Measurements from ENCODE around the gene PLVAP.
A peak's percentile ranks its signal among the peaks of the same experiment; 100 is the strongest.

The PLVAP gene

DNA sequence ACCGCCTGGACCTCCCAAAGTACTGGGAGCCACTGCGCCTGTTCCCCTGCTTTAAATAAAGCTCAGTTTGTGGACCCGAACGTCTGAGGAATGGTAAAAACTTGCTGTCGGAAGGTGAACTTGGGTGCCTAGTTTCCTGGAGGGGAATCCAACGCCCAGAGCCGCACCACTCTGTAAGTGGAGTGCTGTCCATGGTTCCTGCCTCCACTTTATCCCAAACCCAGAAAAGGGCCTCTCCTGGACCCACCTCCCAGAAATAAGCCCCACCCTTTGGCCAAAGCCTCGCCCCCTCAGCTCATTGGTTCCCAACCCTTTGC, 44.8 kb downstream of the PLVAP start:
- H3K4me1 ChIP-seq (ENCODE audit: insufficient read depth, low read length), result no peaks in the 10 kb centered on the region
- H3K9ac ChIP-seq (ENCODE audit: low read depth, low read length), result no peak overlapping the region
- H3K4me3 ChIP-seq (ENCODE audit: low read length), result no peak overlapping the region
- no peaks in the 10 kb centered on the region for H3K9me3 ChIP-seq (ENCODE audit: insufficient read depth, low read depth, low read length)
- H3K27me3 ChIP-seq (ENCODE audit: insufficient read depth, low read length), result peaks cover 7% of the 10 kb centered on the region
- H3K36me3 ChIP-seq (ENCODE audit: insufficient read depth, low read length), result peaks cover 6% of the 10 kb centered on the region; the same call in 1 of the 2 replicates
- no peak overlapping the region for H3K27ac ChIP-seq (ENCODE audit: low read depth, low read length)
- WGBS, result 88% methylated on average over 8 of the region's 8 CpGs

GRCh38 chr19:17331045-17331558, 46.0 kb downstream of the PLVAP start:
- Histone ChIP-seq H3K27me3 (ENCODE audit: insufficient read depth, low read length) (peaks cover 7% of the 10 kb centered on the region), H3K4me1 (ENCODE audit: insufficient read depth, low read length) (0 out of 2 replicates have a peak, but pooled peaks cover 4% of the 10 kb centered on the region), H3K36me3 (ENCODE audit: insufficient read depth, low read length) (peaks cover 11% of the 10 kb centered on the region), H3K9ac (ENCODE audit: low read depth, low read length) (no peak overlapping the region), H3K4me3 (ENCODE audit: low read length) (no peak overlapping the region), H3K27ac (ENCODE audit: low read depth, low read length) (no peak overlapping the region), H3K9me3 (ENCODE audit: insufficient read depth, low read depth, low read length) (no peaks in the 10 kb centered on the region)
- 85% methylated on average over 13 of the region's 13 CpGs for WGBS

DNA sequence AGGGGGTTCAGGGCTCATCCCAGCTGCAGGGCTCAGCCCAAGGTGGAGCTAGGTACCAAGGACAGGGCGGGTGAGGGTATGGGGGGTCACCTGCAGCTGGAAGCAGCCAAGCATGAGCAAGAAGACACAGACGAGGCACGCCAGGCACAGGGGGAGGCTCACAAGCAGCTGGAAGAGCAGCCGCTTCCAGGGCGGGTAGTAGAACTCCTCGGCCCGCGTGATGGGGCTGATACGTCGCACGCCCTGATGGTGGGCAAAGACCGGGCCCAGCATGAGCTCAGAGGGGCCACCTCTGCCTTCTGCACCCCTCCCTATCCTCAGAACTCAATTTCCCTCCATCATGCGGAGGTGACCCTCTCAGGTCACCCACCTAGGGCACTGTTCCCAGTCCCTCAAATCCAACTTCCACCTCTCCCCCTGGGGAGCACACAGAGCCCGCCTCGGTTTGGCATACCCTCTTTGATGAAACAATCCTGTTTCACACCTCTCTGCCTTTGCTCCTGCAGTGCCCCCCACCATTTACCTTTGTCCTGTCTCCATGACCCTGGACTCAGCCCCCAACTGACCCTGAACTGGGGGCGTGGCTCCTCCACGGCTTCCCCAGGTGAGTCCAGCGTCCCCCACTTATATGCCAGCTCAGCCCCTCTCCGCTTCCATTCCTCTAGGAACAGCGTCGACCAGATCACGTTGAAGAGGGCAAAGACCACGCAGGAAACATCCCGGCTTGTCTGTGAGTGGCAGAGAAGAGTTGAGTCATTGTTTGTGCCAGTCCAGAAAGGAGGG, 46.7 kb downstream of the PLVAP start:
- H3K4me3 ChIP-seq (ENCODE audit: low read length), result no peak overlapping the region
- WGBS, result 91% methylated on average over 24 of the region's 24 CpGs
- no peak overlapping the region for H3K27ac ChIP-seq (ENCODE audit: low read depth, low read length)
- H3K27me3 ChIP-seq (ENCODE audit: insufficient read depth, low read length), result peaks cover 7% of the 10 kb centered on the region
- H3K9me3 ChIP-seq (ENCODE audit: insufficient read depth, low read depth, low read length), result no peaks in the 10 kb centered on the region
- peaks cover 16% of the 10 kb centered on the region for H3K36me3 ChIP-seq (ENCODE audit: insufficient read depth, low read length)
- H3K9ac ChIP-seq (ENCODE audit: low read depth, low read length), result no peak overlapping the region
- 0 out of 2 replicates have a peak, but pooled peaks cover 4% of the 10 kb centered on the region for H3K4me1 ChIP-seq (ENCODE audit: insufficient read depth, low read length)

GRCh38 chr19:17329366-17330261, 47.5 kb downstream of the PLVAP start:
- Histone ChIP-seq H3K27ac (ENCODE audit: low read depth, low read length) (no peak overlapping the region), H3K4me1 (ENCODE audit: insufficient read depth, low read length) (0 out of 2 replicates have a peak, but pooled peaks cover 4% of the 10 kb centered on the region), H3K4me3 (ENCODE audit: low read length) (no peak overlapping the region), H3K9me3 (ENCODE audit: insufficient read depth, low read depth, low read length) (no peaks in the 10 kb centered on the region), H3K27me3 (ENCODE audit: insufficient read depth, low read length) (peaks cover 7% of the 10 kb centered on the region), H3K36me3 (ENCODE audit: insufficient read depth, low read length) (peaks cover 23% of the 10 kb centered on the region), H3K9ac (ENCODE audit: low read depth, low read length) (peak overlapping the region; percentile 52; the same call in 1 of the 2 replicates)
- 82% methylated on average over 51 of the region's 51 CpGs for WGBS

DNA sequence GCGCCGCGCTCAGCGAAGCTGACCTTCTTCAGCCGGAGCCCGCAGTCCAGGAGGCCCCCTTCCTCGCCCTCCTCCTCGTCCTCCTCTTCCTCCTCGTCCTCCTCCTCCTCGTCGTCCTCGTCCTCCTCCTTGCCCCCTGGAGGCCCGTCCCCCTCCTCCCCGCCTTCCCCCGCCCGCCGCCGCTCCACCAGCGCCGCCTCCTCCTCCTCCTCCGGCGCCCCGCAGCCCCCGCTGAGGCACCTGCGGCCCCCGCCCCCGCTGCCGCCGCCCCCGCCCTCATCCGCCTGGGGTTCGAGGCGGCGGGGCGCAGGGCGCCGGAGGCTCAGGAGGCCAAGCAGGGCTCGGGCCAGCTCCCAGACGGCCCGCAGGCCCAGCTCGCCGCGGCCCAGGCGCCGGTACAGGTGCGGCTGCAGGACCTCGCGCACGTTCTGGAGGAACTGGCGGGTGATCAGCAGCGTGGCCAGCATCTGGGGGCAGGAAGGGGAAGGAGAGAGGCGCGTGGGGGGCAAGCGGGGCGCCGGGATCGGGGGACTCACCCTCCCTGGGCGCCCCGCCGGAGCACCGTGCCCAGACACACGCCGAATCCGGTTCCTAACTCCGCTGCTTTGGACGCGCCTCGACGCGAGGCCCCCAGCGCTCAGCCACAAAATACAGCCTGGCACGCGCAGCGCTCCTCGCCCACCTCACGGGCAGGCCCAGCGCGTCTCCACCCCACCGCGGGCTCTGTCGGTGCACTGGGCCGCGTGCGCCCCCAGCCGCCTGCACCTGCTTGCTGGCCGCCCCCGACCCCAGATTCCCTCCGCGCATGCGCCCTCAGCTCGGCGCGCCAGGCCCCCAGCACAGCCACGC, 48.4 kb downstream of the PLVAP start:
- H3K4me3 ChIP-seq (ENCODE audit: low read length), result peak overlapping the region; percentile 71

GRCh38 chr19:17327654-17328516, 49.3 kb downstream of the PLVAP start:
- peaks cover 19% of the 10 kb centered on the region for H3K36me3 ChIP-seq (ENCODE audit: insufficient read depth, low read length)
- peak overlapping the region; percentile 71 for H3K4me3 ChIP-seq (ENCODE audit: low read length)
- H3K9me3 ChIP-seq (ENCODE audit: insufficient read depth, low read depth, low read length), result no peaks in the 10 kb centered on the region
- peak overlapping the region; percentile 86 for H3K27ac ChIP-seq (ENCODE audit: low read depth, low read length)
- WGBS, result 3% methylated on average over 62 of the region's 64 CpGs
- peaks cover 7% of the 10 kb centered on the region for H3K27me3 ChIP-seq (ENCODE audit: insufficient read depth, low read length)
- H3K4me1 ChIP-seq (ENCODE audit: insufficient read depth, low read length), result 0 out of 2 replicates have a peak, but pooled peaks cover 4% of the 10 kb centered on the region
- peak overlapping the region; percentile 83 for H3K9ac ChIP-seq (ENCODE audit: low read depth, low read length)

More for the DNA sequence above, 48.4 kb downstream of the PLVAP start:
- Histone ChIP-seq H3K9ac (ENCODE audit: low read depth, low read length) (peak overlapping the region; percentile 83), H3K27ac (ENCODE audit: low read depth, low read length) (peak overlapping the region; percentile 86), H3K27me3 (ENCODE audit: insufficient read depth, low read length) (peaks cover 7% of the 10 kb centered on the region), H3K4me1 (ENCODE audit: insufficient read depth, low read length) (0 out of 2 replicates have a peak, but pooled peaks cover 4% of the 10 kb centered on the region), H3K9me3 (ENCODE audit: insufficient read depth, low read depth, low read length) (no peaks in the 10 kb centered on the region), H3K36me3 (ENCODE audit: insufficient read depth, low read length) (peaks cover 23% of the 10 kb centered on the region)
- WGBS, result 16% methylated on average over 85 of the region's 94 CpGs

- WGBS, result 66% methylated on average over 27 of the region's 27 CpGs
- 0 out of 2 replicates have a peak, but pooled peaks cover 4% of the 10 kb centered on the region for H3K4me1 ChIP-seq (ENCODE audit: insufficient read depth, low read length)
- H3K9me3 ChIP-seq (ENCODE audit: insufficient read depth, low read depth, low read length), result no peaks in the 10 kb centered on the region
- peaks cover 7% of the 10 kb centered on the region for H3K27me3 ChIP-seq (ENCODE audit: insufficient read depth, low read length)
- H3K9ac ChIP-seq (ENCODE audit: low read depth, low read length), result peak overlapping the region; percentile 54
- peak overlapping the region; percentile 71 for H3K4me3 ChIP-seq (ENCODE audit: low read length)
- peaks cover 17% of the 10 kb centered on the region for H3K36me3 ChIP-seq (ENCODE audit: insufficient read depth, low read length)
- H3K27ac ChIP-seq (ENCODE audit: low read depth, low read length), result peak overlapping the region; percentile 86
Measured at GRCh38 chr19:17327068-17327653, 50.0 kb downstream of the PLVAP start.

DNA sequence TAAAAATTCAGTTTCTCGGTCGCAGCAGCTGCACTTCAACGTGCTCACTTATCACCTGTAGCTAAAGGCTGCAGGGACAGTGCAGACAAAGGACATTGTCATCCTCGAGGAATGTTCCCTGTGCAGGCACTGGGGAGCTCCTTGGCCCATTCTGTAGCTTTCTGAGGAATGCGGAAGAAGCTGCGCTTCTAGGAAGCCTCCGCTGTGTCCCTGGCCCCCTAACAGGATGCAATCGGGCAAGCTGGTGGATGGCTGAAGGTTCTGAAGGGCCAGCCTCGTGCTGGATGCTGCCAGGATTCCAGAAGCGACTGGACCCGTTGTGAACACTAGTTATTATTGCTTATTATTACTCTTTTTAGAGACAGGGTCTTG, 50.6 kb downstream of the PLVAP start:
- H3K9me3 ChIP-seq (ENCODE audit: insufficient read depth, low read depth, low read length), result no peaks in the 10 kb centered on the region
- peaks cover 7% of the 10 kb centered on the region for H3K27me3 ChIP-seq (ENCODE audit: insufficient read depth, low read length)
- H3K36me3 ChIP-seq (ENCODE audit: insufficient read depth, low read length), result peaks cover 23% of the 10 kb centered on the region
- H3K27ac ChIP-seq (ENCODE audit: low read depth, low read length), result no peak overlapping the region
- 0 out of 2 replicates have a peak, but pooled peaks cover 4% of the 10 kb centered on the region for H3K4me1 ChIP-seq (ENCODE audit: insufficient read depth, low read length)
- 81% methylated on average over 11 of the region's 11 CpGs for WGBS
- no peak overlapping the region for H3K9ac ChIP-seq (ENCODE audit: low read depth, low read length)
- H3K4me3 ChIP-seq (ENCODE audit: low read length), result peak overlapping the region; percentile 71; the same call in 1 of the 2 replicates

- WGBS, result 96% methylated on average over 17 of the region's 17 CpGs
- Histone ChIP-seq H3K4me3 (ENCODE audit: low read length) (no peak overlapping the region), H3K27ac (ENCODE audit: low read depth, low read length) (no peak overlapping the region; the same call in 1 of the 2 replicates), H3K9ac (ENCODE audit: low read depth, low read length) (no peak overlapping the region), H3K36me3 (ENCODE audit: insufficient read depth, low read length) (peaks cover 27% of the 10 kb centered on the region), H3K9me3 (ENCODE audit: insufficient read depth, low read depth, low read length) (no peaks in the 10 kb centered on the region), H3K4me1 (ENCODE audit: insufficient read depth, low read length) (0 out of 2 replicates have a peak, but pooled peaks cover 4% of the 10 kb centered on the region), H3K27me3 (ENCODE audit: insufficient read depth, low read length) (peaks cover 7% of the 10 kb centered on the region)
Measured at GRCh38 chr19:17325881-17326594, 51.1 kb downstream of the PLVAP start.

Data from HUES64 (cell line).